Trophoblast cell (in vitro differentiated cells and primary cell): Measurements from ENCODE around the gene TBCD.
A peak's percentile ranks its signal among the peaks of the same experiment; 100 is the strongest.

Experiments used
- DNase-seq, 2 donors: peaks; one replicate each; pipeline ENCODE4 v3.0.0-alpha.2; 2016
- H2AFZ ChIP-seq: 2 replicates; pipeline ENCODE4 v1.6.1; 2013; ENCODE audit warnings: low read length, moderate library complexity, mild to moderate bottlenecking; ENCODE audit not compliant: insufficient read depth, poor library complexity
- H2AK5ac ChIP-seq: 2 replicates; pipeline ENCODE4 v1.6.1; 2013; ENCODE audit warnings: mild to moderate bottlenecking, low read length
- H2BK120ac ChIP-seq: 2 replicates; pipeline ENCODE4 v1.6.1; 2013; ENCODE audit warnings: low read length, mild to moderate bottlenecking, moderate library complexity; ENCODE audit not compliant: insufficient read depth, poor library complexity
- H2BK12ac ChIP-seq: 2 replicates; pipeline ENCODE4 v1.6.1; 2013; ENCODE audit warnings: mild to moderate bottlenecking, low read length, moderate library complexity
- H2BK5ac ChIP-seq: 2 replicates; pipeline ENCODE4 v1.6.1; 2013; ENCODE audit warnings: low read length, low read depth, moderate library complexity, mild to moderate bottlenecking; ENCODE audit not compliant: poor library complexity
- H3K14ac ChIP-seq: 2 replicates; pipeline ENCODE4 v1.6.1; 2013; ENCODE audit warnings: mild to moderate bottlenecking, low read length
- H3K18ac ChIP-seq: 2 replicates; pipeline ENCODE4 v1.6.1; 2013; ENCODE audit warnings: mild to moderate bottlenecking, low read length
- H3K23ac ChIP-seq: 2 replicates; pipeline ENCODE4 v1.6.1; 2013; ENCODE audit warnings: low read length
- H3K27ac ChIP-seq: 2 replicates; pipeline ENCODE4 v1.5.1; 2013; ENCODE audit warnings: low read depth, mild to moderate bottlenecking, inconsistent platforms, low read length, moderate library complexity
- H3K27me3 ChIP-seq: 2 replicates; pipeline ENCODE4 v1.6.1; 2013; ENCODE audit warnings: inconsistent platforms, mild to moderate bottlenecking, low read length, moderate library complexity; ENCODE audit not compliant: insufficient read depth
- H3K36me3 ChIP-seq, 2 experiments: 1 replicate in 1 of 2; 2 replicates in 1 of 2; pipeline ENCODE4 v1.6.1; 2013; ENCODE audit warnings: low read length in 2 of 2, mild to moderate bottlenecking in 2 of 2, moderate library complexity in 1 of 2; ENCODE audit not compliant: insufficient read depth in 2 of 2, control insufficient read depth in 1 of 2
- H3K4ac ChIP-seq: 2 replicates; pipeline ENCODE4 v1.6.1; 2013; ENCODE audit warnings: low read depth, mild to moderate bottlenecking, low read length, moderate library complexity
- H3K4me1 ChIP-seq, 2 experiments: 1 replicate in 1 of 2; 2 replicates in 1 of 2; pipeline ENCODE4 v1.6.1; 2013; ENCODE audit warnings: low read length in 2 of 2, mild to moderate bottlenecking in 2 of 2, moderate library complexity in 1 of 2; ENCODE audit not compliant: insufficient read depth in 2 of 2, control insufficient read depth in 1 of 2
- H3K4me2 ChIP-seq: 2 replicates; pipeline ENCODE4 v1.6.1; 2013; ENCODE audit warnings: inconsistent platforms, mild to moderate bottlenecking, low read length, moderate library complexity
- H3K4me3 ChIP-seq: 2 replicates; pipeline ENCODE4 v1.5.1; 2013; ENCODE audit warnings: mild to moderate bottlenecking, low read depth, low read length, inconsistent platforms
- H3K79me1 ChIP-seq: one replicate; pipeline ENCODE4 v1.6.1; 2013; ENCODE audit warnings: low read length
- H3K79me2 ChIP-seq: 2 replicates; pipeline ENCODE4 v1.6.1; 2013; ENCODE audit warnings: low read length, mild to moderate bottlenecking; ENCODE audit not compliant: control insufficient read depth, insufficient read depth, poor library complexity
- H3K9ac ChIP-seq: 2 replicates; pipeline ENCODE4 v1.6.1; 2013; ENCODE audit warnings: mild to moderate bottlenecking, low read length
- H3K9me3 ChIP-seq: 2 replicates; pipeline ENCODE4 v1.6.1; 2013; ENCODE audit warnings: low read depth, mild to moderate bottlenecking, control low read depth, inconsistent platforms, low read length; ENCODE audit not compliant: insufficient read depth
- H4K12ac ChIP-seq: 2 replicates; pipeline ENCODE4 v1.6.1; 2013; ENCODE audit warnings: low read depth, mild to moderate bottlenecking, low read length, moderate library complexity
- H4K8ac ChIP-seq: 2 replicates; pipeline ENCODE4 v1.6.1; 2013; ENCODE audit warnings: low read depth, mild to moderate bottlenecking, low read length, moderate library complexity
- H4K91ac ChIP-seq: one replicate; pipeline ENCODE4 v1.6.1; 2013; ENCODE audit warnings: low read depth, mild to moderate bottlenecking, low read length, moderate library complexity
- WGBS: extraction: QIAGEN DNeasy Blood & Tissue Kit; methylation state at CpG from one replicate; pipeline ENCODE4 v1.1.7; 2013; ENCODE audit warnings: missing lambda C conversion rate; ENCODE audit not compliant: insufficient read length, insufficient coverage; ENCODE audit errors: extremely low coverage; 5-methylcytosine and 5-hydroxymethylcytosine counted together

TBCD gene

DNA sequence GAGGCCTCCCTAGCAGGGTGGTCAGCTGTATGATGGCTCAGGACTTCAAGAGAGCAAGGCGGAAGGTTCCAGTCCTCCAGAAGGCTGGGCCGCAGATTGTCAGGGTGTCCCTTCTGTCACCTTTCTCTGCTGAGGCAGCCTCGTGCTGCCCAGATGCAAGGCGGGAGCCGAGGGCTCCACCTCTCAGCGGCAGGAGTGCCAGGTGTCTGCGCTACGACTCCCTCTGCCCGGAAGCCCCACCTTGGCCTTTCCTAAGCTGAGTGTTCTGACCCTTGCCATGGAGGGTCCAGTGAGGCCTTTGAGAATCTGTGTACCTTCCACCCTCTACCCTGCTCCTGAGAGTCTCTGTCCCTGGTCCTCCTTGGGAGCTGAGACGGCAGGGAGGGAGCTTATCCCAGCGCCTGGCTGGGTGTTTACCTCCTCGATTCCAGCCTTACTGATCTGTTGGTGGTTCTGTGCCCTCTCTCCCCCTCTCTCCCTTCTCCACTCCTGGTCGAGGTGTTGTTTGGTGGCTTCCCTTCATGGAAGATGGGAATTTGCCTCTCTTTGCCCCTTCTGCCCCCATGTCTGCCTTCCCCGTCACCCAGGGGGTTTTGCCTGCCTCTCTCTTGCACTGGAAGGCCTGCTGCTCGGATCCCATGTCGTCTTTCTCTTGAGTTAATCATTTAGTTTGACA, 90.2 kb downstream of the TBCD start:
- Histone ChIP-seq H3K9ac (no peak overlapping the region), H3K4me3 (no peak overlapping the region), H3K79me2 (no peaks in the 10 kb centered on the region), H3K4me1 (peaks cover 33 to 41% of the 10 kb centered on the region in 2 experiments), H2AK5ac (peak overlapping the region; percentile 42), H3K36me3 (no peaks in the 10 kb centered on the region), H3K9me3 (no peaks in the 10 kb centered on the region), H4K12ac (no peak overlapping the region), H3K18ac (no peak overlapping the region), H3K23ac (no peak overlapping the region), H3K27ac (no peak overlapping the region), H3K4me2 (no peak overlapping the region), H2AFZ (no peak overlapping the region), H3K4ac (no peak overlapping the region), H4K91ac (peak overlapping the region; percentile 15), H3K14ac (peak overlapping the region; percentile 10), H3K27me3 (no peaks in the 10 kb centered on the region), H4K8ac (no peak overlapping the region), H2BK12ac (peak overlapping the region; percentile 67), H2BK120ac (peak overlapping the region; percentile 29), H2BK5ac (no peak overlapping the region), H3K79me1 (peaks cover 20% of the 10 kb centered on the region)
- WGBS: no CpG with 5 or more reads among the region's 16 CpGs
- DNase-seq: no peak

DNA sequence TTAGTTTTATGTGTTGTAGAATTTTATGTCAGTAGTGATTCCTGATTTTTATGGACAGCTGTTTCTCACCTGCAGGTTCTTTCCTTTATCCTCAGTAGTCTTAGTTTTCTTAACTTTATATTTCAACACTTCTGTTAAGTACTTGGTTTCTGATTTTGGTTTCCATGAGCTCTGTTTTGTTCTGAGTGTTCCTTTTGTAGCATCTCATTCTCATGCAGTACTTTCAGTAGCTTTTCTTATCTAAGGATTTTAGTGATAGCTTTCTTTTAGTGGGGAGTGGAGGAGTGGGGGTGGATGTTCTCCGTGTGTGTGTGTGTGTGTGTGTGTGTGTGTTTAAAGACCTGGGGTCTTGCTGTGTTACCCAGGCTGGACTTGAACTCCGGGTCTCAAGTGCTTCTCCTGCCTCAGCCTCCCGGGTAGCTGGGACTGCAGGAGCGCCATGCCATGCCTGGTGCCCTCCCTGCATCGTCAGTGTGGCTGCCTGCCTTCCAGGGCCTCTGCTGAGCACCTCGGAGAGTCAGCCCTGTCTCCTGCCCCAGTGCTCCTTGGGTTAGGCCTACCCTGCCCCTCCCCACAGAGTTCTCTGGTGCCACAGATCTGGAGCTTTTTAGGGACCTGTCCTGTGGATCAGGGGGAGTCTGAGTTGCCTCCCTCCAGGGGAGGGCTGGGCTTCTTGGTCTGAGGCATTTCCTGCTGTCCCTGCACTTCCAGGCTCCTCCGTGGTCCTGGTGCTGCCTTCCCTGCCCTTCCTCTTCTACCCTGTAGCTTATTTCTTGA, 92.2 kb downstream of the TBCD start:
- peaks cover 22 to 28% of the 10 kb centered on the region in 2 experiments for H3K4me1 ChIP-seq
- H3K79me1 ChIP-seq: peaks cover 12% of the 10 kb centered on the region
- no peak overlapping the region for H3K4me2 ChIP-seq
- H3K27ac ChIP-seq: no peak overlapping the region
- H4K12ac ChIP-seq: no peak overlapping the region
- H3K23ac ChIP-seq: no peak overlapping the region
- no peak overlapping the region for H3K9ac ChIP-seq
- H3K4me3 ChIP-seq: no peak overlapping the region
- no peaks in the 10 kb centered on the region for H3K9me3 ChIP-seq
- peak overlapping the region; percentile 40 for H4K8ac ChIP-seq
- H2AK5ac ChIP-seq: no peak overlapping the region
- H2BK120ac ChIP-seq: peak overlapping the region; percentile 9
- no peak for DNase-seq
- peak overlapping the region; percentile 2 for H3K18ac ChIP-seq
- peak overlapping the region; percentile 31 for H3K14ac ChIP-seq
- H3K79me2 ChIP-seq: no peaks in the 10 kb centered on the region
- H3K36me3 ChIP-seq: no peaks in the 10 kb centered on the region
- H2AFZ ChIP-seq: no peak overlapping the region
- peak overlapping the region; percentile 29 for H4K91ac ChIP-seq
- peak overlapping the region; percentile 0 for H2BK12ac ChIP-seq
- no peak overlapping the region for H2BK5ac ChIP-seq
- no CpG with 5 or more reads among the region's 7 CpGs for WGBS
- no peak overlapping the region for H3K4ac ChIP-seq
- no peaks in the 10 kb centered on the region for H3K27me3 ChIP-seq

DNA sequence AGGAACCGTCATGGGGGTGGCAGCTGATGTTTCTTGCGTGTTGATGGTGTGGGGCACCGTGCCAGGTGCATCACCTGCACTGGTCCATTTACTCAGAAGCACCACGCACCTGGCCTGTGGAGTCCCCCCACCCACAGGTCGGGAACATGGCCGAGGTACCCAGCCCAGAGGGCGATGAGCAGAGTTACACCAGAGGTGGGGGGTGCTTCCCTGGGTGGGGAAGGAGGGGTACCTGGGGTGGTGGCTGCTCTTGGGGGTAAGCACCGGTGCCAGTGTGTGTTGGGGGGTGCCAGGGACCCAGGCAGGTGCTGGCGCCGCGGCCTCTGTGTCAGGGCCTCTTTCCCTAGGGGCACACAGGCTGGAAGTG, 92.9 kb downstream of the TBCD start:
- Histone ChIP-seq H4K8ac (peak overlapping the region; percentile 5), H4K12ac (no peak overlapping the region), H3K4ac (no peak overlapping the region), H3K27ac (peak overlapping the region; percentile 7), H3K4me2 (no peak overlapping the region), H2BK12ac (peak overlapping the region; percentile 7), H2BK5ac (no peak overlapping the region), H3K4me1 (peaks cover 22 to 28% of the 10 kb centered on the region in 2 experiments), H3K9me3 (no peaks in the 10 kb centered on the region), H4K91ac (peak overlapping the region; percentile 60), H3K9ac (no peak overlapping the region), H2AK5ac (no peak overlapping the region), H3K14ac (no peak overlapping the region), H3K79me1 (peaks cover 12% of the 10 kb centered on the region), H3K27me3 (no peaks in the 10 kb centered on the region), H2AFZ (no peak overlapping the region), H3K4me3 (no peak overlapping the region), H3K79me2 (no peaks in the 10 kb centered on the region), H3K23ac (no peak overlapping the region), H2BK120ac (no peak overlapping the region), H3K36me3 (no peaks in the 10 kb centered on the region), H3K18ac (no peak overlapping the region)
- DNase-seq: no peak
- WGBS: no CpG with 5 or more reads among the region's 11 CpGs

DNA sequence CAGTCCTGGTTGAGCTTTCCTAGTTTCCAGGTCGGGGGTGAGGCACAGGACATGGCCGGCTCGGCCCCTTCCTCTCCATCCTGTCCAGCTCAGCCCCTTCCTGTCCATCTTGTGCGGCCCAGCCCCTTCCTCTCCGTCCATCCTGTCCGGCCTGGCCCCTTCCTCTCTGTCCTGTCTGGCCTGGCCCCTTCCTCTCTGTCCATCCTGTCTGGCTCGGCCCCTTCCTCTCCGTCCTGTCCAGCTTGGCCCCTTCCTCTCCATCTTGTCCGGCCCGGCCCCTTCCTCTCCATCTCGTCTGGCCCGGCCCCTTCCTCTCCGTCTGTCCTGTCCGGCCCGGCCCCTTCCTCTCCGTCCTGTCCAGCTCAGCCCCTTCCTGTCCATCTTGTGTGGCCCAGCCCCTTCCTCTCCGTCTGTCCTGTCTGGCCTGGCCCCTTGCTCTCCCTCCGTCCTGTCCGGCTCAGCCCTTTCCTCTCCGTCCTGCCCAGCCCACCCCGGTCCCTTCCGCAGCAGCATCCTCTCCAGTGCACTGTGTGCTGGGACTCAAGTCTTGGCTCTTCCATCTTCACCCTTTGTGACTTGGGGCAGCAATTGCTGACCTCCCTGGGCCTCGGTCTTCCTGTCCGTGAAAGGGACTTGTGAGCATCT, 93.4 kb downstream of the TBCD start:
- Histone ChIP-seq H3K36me3 (no peaks in the 10 kb centered on the region), H2AK5ac (peak overlapping the region; percentile 16), H3K18ac (peak overlapping the region; percentile 17), H2BK5ac (no peak overlapping the region), H3K79me2 (no peaks in the 10 kb centered on the region), H3K4ac (no peak overlapping the region), H4K91ac (peak overlapping the region; percentile 60), H3K23ac (no peak overlapping the region), H3K4me2 (no peak overlapping the region), H3K4me1 (peaks cover 17 to 23% of the 10 kb centered on the region in 2 experiments), H2BK12ac (peak overlapping the region; percentile 16), H4K8ac (peak overlapping the region; percentile 14), H3K27me3 (no peaks in the 10 kb centered on the region), H3K9ac (no peak overlapping the region), H2AFZ (no peak overlapping the region), H3K79me1 (peaks cover 11% of the 10 kb centered on the region), H3K4me3 (no peak overlapping the region), H3K27ac (peak overlapping the region; percentile 7), H2BK120ac (peak overlapping the region; percentile 2), H4K12ac (peak overlapping the region; percentile 7), H3K14ac (peak overlapping the region; percentile 10), H3K9me3 (no peaks in the 10 kb centered on the region)
- DNase-seq: no peak
- no CpG with 5 or more reads among the region's 24 CpGs for WGBS
